ENCODE data around the gene PRKN.

- TF ChIP-seq CTCF (IDR thresholded peaks at IDR 0.05) = no peak
- no peak for TF ChIP-seq POLR2AphosphoS5 (IDR thresholded peaks at IDR 0.05)
Measured at GRCh38 chr6:161327360-161327953, 1400.1 kb downstream of the PRKN start.
